Activated CD8-positive, alpha-beta memory T cell treated with anti-CD3 and anti-CD28 coated beads, Interleukin-2, amount 50 U/mL, for 4 hours (primary cell): Measurements from ENCODE around the gene SLC12A4.
"Not testable (repeated sequence)": the region's sequence is repeated elsewhere in the genome, so short reads cannot be mapped to it uniquely, and the experiment has no call there.

Experiments used
- DNase-seq: peaks from one replicate; pipeline ENCODE4 v3.0.0-alpha.2; 2020

Gene SLC12A4

GRCh38 chr16:67924140-67924906, 44.1 kb downstream of the SLC12A4 start:
- no peak for DNase-seq

GRCh38 chr16:67923414-67924116, 44.9 kb downstream of the SLC12A4 start:
- DNase-seq: no peak

GRCh38 chr16:67922740-67923139, 45.7 kb downstream of the SLC12A4 start:
- DNase-seq: no peak

GRCh38 chr16:67922221-67922620, 46.2 kb downstream of the SLC12A4 start:
- no peak for DNase-seq

- DNase-seq: no peak
Observed at GRCh38 chr16:67919622-67920221, 48.7 kb downstream of the SLC12A4 start.

- no peak for DNase-seq
Observed at GRCh38 chr16:67917852-67918236, 50.6 kb downstream of the SLC12A4 start.

- DNase-seq: no peak
Observed at GRCh38 chr16:67917140-67917851, 51.1 kb downstream of the SLC12A4 start.

- DNase-seq: no peak
Observed at GRCh38 chr16:67915831-67916723, 52.4 kb downstream of the SLC12A4 start.

- not testable (repeated sequence) for DNase-seq
Observed at GRCh38 chr16:67915496-67915769, 53.0 kb downstream of the SLC12A4 start.

GRCh38 chr16:67914758-67915495, 53.5 kb downstream of the SLC12A4 start:
- DNase-seq: no peak

GRCh38 chr16:67910158-67910557, 58.3 kb downstream of the SLC12A4 start:
- DNase-seq: no peak

GRCh38 chr16:67909056-67909742, 59.2 kb downstream of the SLC12A4 start:
- DNase-seq: no peak

- DNase-seq: no peak
Observed at GRCh38 chr16:67907397-67908180, 60.8 kb downstream of the SLC12A4 start.

- DNase-seq: no peak
Observed at GRCh38 chr16:67902831-67903230, 65.6 kb downstream of the SLC12A4 start.

- no peak for DNase-seq
Observed at GRCh38 chr16:67901734-67902133, 66.7 kb downstream of the SLC12A4 start.

- no peak for DNase-seq
Observed at GRCh38 chr16:67897231-67897630, 71.2 kb downstream of the SLC12A4 start.

GRCh38 chr16:67893743-67894399, 74.6 kb downstream of the SLC12A4 start:
- no peak for DNase-seq
